ENCODE results near the gene TMPRSS15. TPM values are rescaled to one million over a fixed set of nuclear protein-coding genes. Genes with fewer than 3 reads are reported as not detected.

The TMPRSS15 gene
- total RNA-seq, 1 experiment from 2014 or later: not detected

DNA sequence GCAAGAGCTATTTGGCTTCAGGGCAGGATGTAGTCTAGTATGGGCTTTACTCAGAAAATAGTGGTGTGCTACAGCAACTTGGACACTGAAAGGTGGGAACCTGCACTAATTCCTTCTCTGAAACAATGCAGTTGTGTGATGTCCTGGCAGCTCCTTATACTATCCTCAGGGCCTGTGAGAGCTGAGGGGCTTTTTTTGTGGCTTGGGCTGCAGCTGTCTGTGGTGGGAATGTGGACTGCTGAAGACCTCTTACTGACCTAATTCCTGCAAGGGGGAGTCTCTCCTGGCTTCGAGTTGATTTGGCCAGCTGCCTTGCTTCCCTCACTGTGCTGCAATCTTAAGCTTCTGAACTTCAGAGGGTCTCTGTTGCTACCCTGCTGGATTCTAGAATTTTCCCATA is 181.2 kb downstream of the TMPRSS15 start:
- Histone ChIP-seq H3K4me1 (ENCODE audit: control insufficient read depth in 1 of 2, insufficient read depth in 2 of 2, low read length in 2 of 2) (no peaks in the 10 kb centered on the region), H3K79me2 (ENCODE audit: insufficient read depth, low read length) (no peaks in the 10 kb centered on the region), H3K9me3 (ENCODE audit: control insufficient read depth in 1 of 2, insufficient read depth in 1 of 2, low read depth in 1 of 2, low read length in 2 of 2) (peaks cover 6 to 28% of the 10 kb centered on the region in 2 experiments; a peak in 2 of 4 replicates), H3K27ac (ENCODE audit: low read depth, low read length) (no peak overlapping the region), H3K36me3 (ENCODE audit: control insufficient read depth in 1 of 2, insufficient read depth in 2 of 2, low read length in 2 of 2) (no peaks in the 10 kb centered on the region), H3K9ac (ENCODE audit: low read length) (no peak overlapping the region), H3K4me3 (replicated peaks in 1 of 2; ENCODE audit: low read depth in 1 of 2, low read length in 2 of 2) (no peak overlapping the region), H2AFZ (ENCODE audit: low read depth, low read length, poor library complexity, severe bottlenecking) (no peak overlapping the region), H3K27me3 (ENCODE audit: insufficient read depth, low read length) (no peaks in the 10 kb centered on the region), H3K4me2 (ENCODE audit: low read length) (no peak overlapping the region), H4K20me1 (ENCODE audit: insufficient read depth) (no peaks in the 10 kb centered on the region), H3K9me2 (ENCODE audit: insufficient read depth) (no peaks in the 10 kb centered on the region)
- POLR2A ChIA-PET: no interaction called here
- TF ChIP-seq SRF (IDR thresholded peaks at IDR 0.05; ENCODE audit: low read depth) (no peak), CBX3 (IDR thresholded peaks at IDR 0.05; ENCODE audit: low read depth) (no peak)
- TF ChIP-seq, protein P1, sequence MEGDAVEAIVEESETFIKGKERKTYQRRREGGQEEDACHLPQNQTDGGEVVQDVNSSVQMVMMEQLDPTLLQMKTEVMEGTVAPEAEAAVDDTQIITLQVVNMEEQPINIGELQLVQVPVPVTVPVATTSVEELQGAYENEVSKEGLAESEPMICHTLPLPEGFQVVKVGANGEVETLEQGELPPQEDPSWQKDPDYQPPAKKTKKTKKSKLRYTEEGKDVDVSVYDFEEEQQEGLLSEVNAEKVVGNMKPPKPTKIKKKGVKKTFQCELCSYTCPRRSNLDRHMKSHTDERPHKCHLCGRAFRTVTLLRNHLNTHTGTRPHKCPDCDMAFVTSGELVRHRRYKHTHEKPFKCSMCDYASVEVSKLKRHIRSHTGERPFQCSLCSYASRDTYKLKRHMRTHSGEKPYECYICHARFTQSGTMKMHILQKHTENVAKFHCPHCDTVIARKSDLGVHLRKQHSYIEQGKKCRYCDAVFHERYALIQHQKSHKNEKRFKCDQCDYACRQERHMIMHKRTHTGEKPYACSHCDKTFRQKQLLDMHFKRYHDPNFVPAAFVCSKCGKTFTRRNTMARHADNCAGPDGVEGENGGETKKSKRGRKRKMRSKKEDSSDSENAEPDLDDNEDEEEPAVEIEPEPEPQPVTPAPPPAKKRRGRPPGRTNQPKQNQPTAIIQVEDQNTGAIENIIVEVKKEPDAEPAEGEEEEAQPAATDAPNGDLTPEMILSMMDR (IDR thresholded peaks at IDR 0.05 in 2 of 3, conservative IDR thresholded peaks at IDR 0.05 in 1 of 3; ENCODE audit: borderline replicate concordance in 1 of 3, insufficient read depth in 1 of 3, low read depth in 2 of 3, low read length in 2 of 3): no peak
- no TSS peak for BruUV-seq (replicated peaks)
- intact Hi-C loops (cut with micrococcal nuclease): no loop called here
- CTCF ChIA-PET: no interaction called here
- no peak for DNase-seq (ENCODE audit: low read depth, low spot score)
- ATAC-seq: no peak
- RAD21 ChIA-PET (ENCODE audit: low non-redundant PET in 1 of 2, low total read pairs in 2 of 2, uncharacterized antibody in 2 of 2, unreplicated experiment in 2 of 2): no interaction called here

GRCh38 chr21:18220498-18220897 is 183.1 kb downstream of the TMPRSS15 start:
- H3K9me2 ChIP-seq (ENCODE audit: insufficient read depth): no peaks in the 10 kb centered on the region
- peaks cover 6 to 31% of the 10 kb centered on the region in 2 experiments; a peak in 3 of 4 replicates for H3K9me3 ChIP-seq (ENCODE audit: control insufficient read depth in 1 of 2, insufficient read depth in 1 of 2, low read depth in 1 of 2, low read length in 2 of 2)
- ChIA-PET POLR2A (no interaction called here), RAD21 (ENCODE audit: low non-redundant PET in 1 of 2, low total read pairs in 2 of 2, uncharacterized antibody in 2 of 2, unreplicated experiment in 2 of 2) (no interaction called here), CTCF (no interaction called here)
- no peaks in the 10 kb centered on the region for H3K27me3 ChIP-seq (ENCODE audit: insufficient read depth, low read length)
- no peak overlapping the region for H3K4me3 ChIP-seq (replicated peaks in 1 of 2; ENCODE audit: low read depth in 1 of 2, low read length in 2 of 2)
- no peak overlapping the region for H2AFZ ChIP-seq (ENCODE audit: low read depth, low read length, poor library complexity, severe bottlenecking)
- H3K36me3 ChIP-seq (ENCODE audit: control insufficient read depth in 1 of 2, insufficient read depth in 2 of 2, low read length in 2 of 2): no peaks in the 10 kb centered on the region
- no peak overlapping the region for H3K27ac ChIP-seq (ENCODE audit: low read depth, low read length)
- H3K4me2 ChIP-seq (ENCODE audit: low read length): no peak overlapping the region
- BruUV-seq (replicated peaks): no TSS peak
- intact Hi-C loops (cut with micrococcal nuclease): no loop called here
- no peak overlapping the region for H3K9ac ChIP-seq (ENCODE audit: low read length)
- DNase-seq (ENCODE audit: low read depth, low spot score): no peak
- ATAC-seq: no peak
- no peaks in the 10 kb centered on the region for H3K79me2 ChIP-seq (ENCODE audit: insufficient read depth, low read length)
- no peaks in the 10 kb centered on the region for H3K4me1 ChIP-seq (ENCODE audit: control insufficient read depth in 1 of 2, insufficient read depth in 2 of 2, low read length in 2 of 2)
- no peaks in the 10 kb centered on the region for H4K20me1 ChIP-seq (ENCODE audit: insufficient read depth)
- TF ChIP-seq ELF1 (IDR thresholded peaks at IDR 0.05; ENCODE audit: borderline replicate concordance, low read depth) (no peak), ZBTB33 (IDR thresholded peaks at IDR 0.05; ENCODE audit: extremely low read depth, insufficient replicate concordance, low read length) (no peak), POLR2AphosphoS5 (IDR thresholded peaks at IDR 0.05; ENCODE audit: low read depth, low read length) (no peak), RAD21 (IDR thresholded peaks at IDR 0.05; ENCODE audit: low read depth) (no peak), SP1 (IDR thresholded peaks at IDR 0.05; ENCODE audit: low read depth) (no peak), EGR1 (IDR thresholded peaks at IDR 0.05; ENCODE audit: low read depth) (no peak), FOSL1 (IDR thresholded peaks at IDR 0.05; ENCODE audit: low read depth) (no peak), CEBPB (IDR thresholded peaks at IDR 0.05; ENCODE audit: low read depth) (no peak), MAX (IDR thresholded peaks at IDR 0.05) (no peak), SIN3A (IDR thresholded peaks at IDR 0.05; ENCODE audit: low read depth) (no peak), CBX3 (IDR thresholded peaks at IDR 0.05; ENCODE audit: low read depth) (no peak), POLR2A (IDR thresholded peaks at IDR 0.05; ENCODE audit: borderline replicate concordance, extremely low read depth, insufficient read depth, insufficient read length) (no peak), ZFX (IDR thresholded peaks at IDR 0.05) (no peak), YY1 (IDR thresholded peaks at IDR 0.05; ENCODE audit: extremely low read depth, insufficient replicate concordance, low read depth, low read length) (no peak)
- TF ChIP-seq, protein P1 (IDR thresholded peaks at IDR 0.05 in 2 of 3, conservative IDR thresholded peaks at IDR 0.05 in 1 of 3; ENCODE audit: borderline replicate concordance in 1 of 3, insufficient read depth in 1 of 3, low read depth in 2 of 3, low read length in 2 of 3): no peak

All from HCT116 (cell line).